ENCODE data around the gene SPATA21. TPM values are rescaled to one million over a fixed set of nuclear protein-coding genes. Genes with fewer than 3 reads are reported as not detected.

SPATA21 gene
- total RNA-seq, 1 donor from 2014 or later: not detected

Other genes with a start within 250 kb of the SPATA21 start
- 7.7 and 9.0 TPM in 2 replicates for gene ARHGEF19, start 224.8 kb downstream of the SPATA21 start, total RNA-seq
- 11.4 and 11.8 TPM in 2 replicates for gene CPLANE2, start 200.2 kb downstream of the SPATA21 start, total RNA-seq
- 24.3 and 24.6 TPM in 2 replicates for gene FBXO42, start 84.9 kb downstream of the SPATA21 start, total RNA-seq
- 153 and 165 TPM in 2 replicates for gene SZRD1, start 70.2 kb downstream of the SPATA21 start, total RNA-seq
- 44.7 and 44.8 TPM in 2 replicates for gene NECAP2, start 3.3 kb upstream of the SPATA21 start, total RNA-seq
- gene RNU1-1, start 76.9 kb upstream of the SPATA21 start, total RNA-seq: 2,478 and 3,042 TPM in 2 replicates
- 124 and 129 TPM in 2 replicates for gene NBPF1, start 176.1 kb upstream of the SPATA21 start, total RNA-seq
- gene RNU1-3, start 229.5 kb upstream of the SPATA21 start, total RNA-seq: 2,478 and 3,042 TPM in 2 replicates